ENCODE results near the gene COA3.

GRCh38 chr17:42809250-42809649 lies 10.7 kb upstream of the COA3 start:
- no peak for TF ChIP-seq CTCF (IDR thresholded peaks at IDR 0.05)
- TF ChIP-seq POLR2A (IDR thresholded peaks at IDR 0.05), result no peak

Measured in adrenal gland (tissue), 5 donors.